SK-N-SH treated with all-trans-retinoic acid at 6 μM for 48 hours (cell line): ENCODE measurements around the gene COL26A1.

Source experiments
- ATAC-seq: fragments of 200-7000 bp; cut with Tn5 transposase; 3 replicates; pipeline ENCODE4 v1.9.1; 2020; ENCODE audit warnings: mild to moderate bottlenecking, moderate library complexity
- BACH2 ChIP-seq: fragments of 250-450 bp; sonication (Bioruptor Pico); IDR thresholded peaks from 2 replicates; pipeline ENCODE4 v1.9.0; 2021; ENCODE audit warnings: mild to moderate bottlenecking, borderline replicate concordance
- CREB5 ChIP-seq: fragments of 250-450 bp; sonication (Bioruptor Pico); IDR thresholded peaks from 2 replicates; pipeline ENCODE4 v1.5.1; 2020; ENCODE audit warnings: low read depth, mild to moderate bottlenecking, moderate library complexity
- CSRNP3 ChIP-seq: fragments of 250-450 bp; sonication (Bioruptor Pico); IDR thresholded peaks from 2 replicates; pipeline ENCODE4 v1.5.1; 2021; ENCODE audit warnings: mild to moderate bottlenecking, moderate library complexity
- ESRRG ChIP-seq: fragments of 250-450 bp; sonication (Bioruptor Pico); IDR thresholded peaks from 2 replicates; pipeline ENCODE4 v1.6.1; 2021; ENCODE audit warnings: mild to moderate bottlenecking
- GLIS3 ChIP-seq: fragments of 250-450 bp; sonication (Bioruptor Pico); IDR thresholded peaks from 2 replicates; pipeline ENCODE4 v1.5.0; 2020; ENCODE audit warnings: mild to moderate bottlenecking, moderate library complexity
- ISL1 ChIP-seq: fragments of 250-450 bp; sonication (Bioruptor Pico); IDR thresholded peaks from 2 replicates; pipeline ENCODE4 v2.1.2; 2022; ENCODE audit warnings: mild to moderate bottlenecking, moderate library complexity
- OSR1 ChIP-seq: fragments of 250-450 bp; sonication (Bioruptor Pico); IDR thresholded peaks from 2 replicates; pipeline ENCODE4 v1.8.0; 2022; ENCODE audit warnings: moderate library complexity, mild to moderate bottlenecking, inconsistent platforms
- PATZ1 ChIP-seq: fragments of 250-450 bp; sonication (Bioruptor Pico); IDR thresholded peaks from 2 replicates; pipeline ENCODE4 v1.8.0; 2020; ENCODE audit warnings: mild to moderate bottlenecking, moderate library complexity, borderline replicate concordance
- POU6F1 ChIP-seq: fragments of 250-450 bp; sonication (Bioruptor Pico); IDR thresholded peaks from 2 replicates; pipeline ENCODE4 v1.8.0; 2021; ENCODE audit warnings: low read depth, mild to moderate bottlenecking, moderate library complexity, borderline replicate concordance
- PPARA ChIP-seq: fragments of 250-450 bp; sonication (Bioruptor Pico); IDR thresholded peaks from 2 replicates; pipeline ENCODE4 v1.5.0; 2020; ENCODE audit warnings: mild to moderate bottlenecking, borderline replicate concordance
- RARB ChIP-seq: fragments of 250-450 bp; sonication (Bioruptor Pico); IDR thresholded peaks from 2 replicates; pipeline ENCODE4 v1.8.0; 2021; ENCODE audit warnings: mild to moderate bottlenecking, moderate library complexity
- SNAI2 ChIP-seq: fragments of 250-450 bp; sonication (Bioruptor Pico); IDR thresholded peaks from 2 replicates; pipeline ENCODE4 v1.5.0; 2020; ENCODE audit warnings: mild to moderate bottlenecking, moderate library complexity
- TCF4 ChIP-seq: fragments of 250-450 bp; sonication (Bioruptor Pico); IDR thresholded peaks from 2 replicates; pipeline ENCODE4 v1.8.0; 2021; ENCODE audit warnings: mild to moderate bottlenecking, moderate library complexity, borderline replicate concordance
- TOX ChIP-seq: fragments of 250-450 bp; sonication (Bioruptor Pico); IDR thresholded peaks from 2 replicates; pipeline ENCODE4 v1.8.0; 2021; ENCODE audit warnings: mild to moderate bottlenecking, moderate library complexity, borderline replicate concordance
- TSHZ2 ChIP-seq: fragments of 250-450 bp; sonication (Bioruptor Pico); IDR thresholded peaks from 2 replicates; pipeline ENCODE4 v1.5.0; 2020; ENCODE audit warnings: mild to moderate bottlenecking, moderate library complexity
- ZC3H10 ChIP-seq: fragments of 250-450 bp; sonication (Bioruptor Pico); IDR thresholded peaks from 2 replicates; pipeline ENCODE4 v1.5.1; 2021; ENCODE audit warnings: mild to moderate bottlenecking, moderate library complexity
- ZFP3 ChIP-seq: fragments of 250-450 bp; sonication (Bioruptor Pico); IDR thresholded peaks from 2 replicates; pipeline ENCODE4 v1.5.0; 2020; ENCODE audit warnings: mild to moderate bottlenecking, moderate library complexity
- ZFP30 ChIP-seq: fragments of 450-650 bp; formaldehyde crosslinking; IDR thresholded peaks from 2 replicates; pipeline ENCODE4 v1.5.0; 2022; ENCODE audit warnings: mild to moderate bottlenecking, moderate library complexity
- ZNF565 ChIP-seq: fragments of 450-650 bp; formaldehyde crosslinking; conservative IDR thresholded peaks from 2 replicates; pipeline ENCODE4 v1.5.0; 2020; ENCODE audit warnings: low read depth, mild to moderate bottlenecking, moderate library complexity
- ZNF70 ChIP-seq: fragments of 450-650 bp; formaldehyde crosslinking; IDR thresholded peaks from 2 replicates; pipeline ENCODE4 v1.5.0; 2020; ENCODE audit warnings: mild to moderate bottlenecking, moderate library complexity
- ZNF8 ChIP-seq: fragments of 450-650 bp; formaldehyde crosslinking; IDR thresholded peaks from 2 replicates; pipeline ENCODE4 v1.5.0; 2020; ENCODE audit warnings: mild to moderate bottlenecking, moderate library complexity

COL26A1 gene

GRCh38 chr7:101555921-101556275, 193.2 kb downstream of the COL26A1 start:
- ATAC-seq: no peak
- no peak for TF ChIP-seq ESRRG
- TF ChIP-seq RARB (CRISPR knock-in tag): no peak
- no peak for TF ChIP-seq POU6F1
- TF ChIP-seq BACH2: no peak
- no peak for TF ChIP-seq TOX (CRISPR knock-in tag)
- TF ChIP-seq ZNF8 (CRISPR knock-in tag): no peak
- no peak for TF ChIP-seq SNAI2 (CRISPR knock-in tag)
- TF ChIP-seq ISL1 (CRISPR knock-in tag): no peak
- no peak for TF ChIP-seq ZFP30 (CRISPR knock-in tag)
- TF ChIP-seq GLIS3 (CRISPR knock-in tag): no peak
- no peak for TF ChIP-seq CREB5 (CRISPR knock-in tag)
- TF ChIP-seq OSR1 (CRISPR knock-in tag): no peak
- no peak for TF ChIP-seq ZNF565
- TF ChIP-seq TSHZ2 (CRISPR knock-in tag): no peak
- no peak for TF ChIP-seq ZNF70 (CRISPR knock-in tag)
- no peak for TF ChIP-seq PATZ1 (CRISPR knock-in tag)
- no peak for TF ChIP-seq ZFP3 (CRISPR knock-in tag)
- TF ChIP-seq CSRNP3: no peak
- TF ChIP-seq, all 23 proteins: peak for 0

- ATAC-seq: no peak
- no peak for TF ChIP-seq ZC3H10 (CRISPR knock-in tag)
- TF ChIP-seq ISL1 (CRISPR knock-in tag): no peak
- no peak for TF ChIP-seq ZFP3 (CRISPR knock-in tag)
- no peak for TF ChIP-seq RARB (CRISPR knock-in tag)
- TF ChIP-seq TSHZ2 (CRISPR knock-in tag): no peak
- no peak for TF ChIP-seq ZNF8 (CRISPR knock-in tag)
- TF ChIP-seq PPARA (CRISPR knock-in tag): no peak
- TF ChIP-seq ZFP30 (CRISPR knock-in tag): no peak
- TF ChIP-seq GLIS3 (CRISPR knock-in tag): no peak
- TF ChIP-seq CSRNP3: no peak
- TF ChIP-seq POU6F1: no peak
- TF ChIP-seq BACH2: no peak
- TF ChIP-seq ZNF70 (CRISPR knock-in tag): no peak
- TF ChIP-seq TOX (CRISPR knock-in tag): no peak
- TF ChIP-seq ZNF565: no peak
- TF ChIP-seq TCF4 (CRISPR knock-in tag): no peak
- no peak for TF ChIP-seq ESRRG
- no peak for TF ChIP-seq PATZ1 (CRISPR knock-in tag)
Measured at GRCh38 chr7:101556453-101556968, 193.8 kb downstream of the COL26A1 start.
